Small intestine (tissue), 7 donors: ENCODE results near the gene CALHM4. TPM values are rescaled to one million over a fixed set of nuclear protein-coding genes. Genes with fewer than 3 reads are reported as not detected.
"Not testable (repeated sequence)": the region's sequence is repeated elsewhere in the genome, so short reads cannot be mapped to it uniquely, and the experiment has no call there.

Experiments used
- DNase-seq, 2 donors: peaks; one replicate each; pipeline versions ENCODE4 v3.0.0 to v3.0.0-alpha.2; 2013
- FAIRE-seq: peaks from 2 replicates; lab custom pipeline; 2012; peaks lifted over from hg19 to GRCh38; lab: Jason Lieb, UNC
- H3K27ac ChIP-seq, 3 donors: one replicate each; pipeline ENCODE4 v1.5.1; 2013; ENCODE audit warnings: low read length in 2 of 3, mild to moderate bottlenecking in 2 of 3, control low read depth in 1 of 3, inconsistent platforms in 1 of 3, low read depth in 1 of 3, moderate library complexity in 1 of 3
- H3K27me3 ChIP-seq, 3 donors: one replicate each; pipeline ENCODE4 v1.6.1; 2013; ENCODE audit warnings: low read length in 3 of 3, inconsistent platforms in 1 of 3; ENCODE audit not compliant: control insufficient read depth in 3 of 3, insufficient read depth in 3 of 3
- H3K36me3 ChIP-seq, 3 donors: one replicate each; pipeline ENCODE4 v1.6.1; 2013; ENCODE audit warnings: low read length in 3 of 3, inconsistent platforms in 1 of 3, low read depth in 1 of 3, mild to moderate bottlenecking in 1 of 3, moderate library complexity in 1 of 3; ENCODE audit not compliant: control insufficient read depth in 3 of 3, insufficient read depth in 2 of 3
- H3K4me1 ChIP-seq, 3 donors: one replicate each; pipeline ENCODE4 v1.6.1; 2013; ENCODE audit warnings: low read length in 2 of 3, inconsistent platforms in 1 of 3, low read depth in 1 of 3, mild to moderate bottlenecking in 1 of 3, moderate library complexity in 1 of 3; ENCODE audit not compliant: control insufficient read depth in 3 of 3, insufficient read depth in 2 of 3
- H3K4me3 ChIP-seq, 3 donors: one replicate each; pipeline ENCODE4 v1.5.1; 2013; ENCODE audit warnings: low read length in 3 of 3, control low read depth in 1 of 3, inconsistent platforms in 1 of 3, low read depth in 1 of 3, mild to moderate bottlenecking in 1 of 3, moderate library complexity in 1 of 3
- H3K9me3 ChIP-seq, 2 donors: one replicate each; pipeline ENCODE4 v1.6.1; 2013; ENCODE audit warnings: low read depth in 1 of 2, low read length in 1 of 2; ENCODE audit not compliant: control insufficient read depth in 2 of 2, insufficient read depth in 1 of 2
- WGBS, 3 donors: extraction: QIAGEN DNeasy Blood & Tissue Kit; methylation state at CpG; one replicate each; pipeline ENCODE4 v1.1.7; 2013; 5-methylcytosine and 5-hydroxymethylcytosine counted together
- polyA plus RNA-seq, 4 donors: library from polyadenylated mRNA; stranded (reverse) in 3 of 4; unstranded in 1 of 4; fragments of 200-250 nt in 3 of 4; fragments of 120-200 nt in 1 of 4; gene quantifications; one replicate each; pipeline versions ENCODE4 v1.2.1 to v1.2.3, GENCODE V29; 2013
- donor health status: healthy with polysubstance abuse.
- donor health status: control.
- donor health status: control.
- donor health status: Bipolar disorder and iron deficiency.
- donor health status: healthy.

CALHM4 gene
- polyA plus RNA-seq, 4 donors, result not detected

- H3K4me1 ChIP-seq, result no peaks in the 10 kb centered on the region
- no peak overlapping the region for H3K4me3 ChIP-seq
- H3K36me3 ChIP-seq, result peaks cover 3 to 14% (median 4%) of the 10 kb centered on the region in 3 donors
- no peaks in the 10 kb centered on the region for H3K27me3 ChIP-seq
- no peak for FAIRE-seq
- H3K9me3 ChIP-seq, result no peaks in the 10 kb centered on the region
- H3K27ac ChIP-seq, result no peak overlapping the region
- peak in 1 of 2 donors; percentile 15 for DNase-seq
- WGBS, 3 donors, result 85 to 89% (median 86%) methylated on average over 4 of the region's 4 CpGs
Measured at GRCh38 chr6:116596815-116597214, 43.3 kb downstream of the CALHM4 start.

GRCh38 chr6:116603916-116604315, 50.4 kb downstream of the CALHM4 start:
- H3K27ac ChIP-seq, H3K9me3 ChIP-seq, H3K4me1 ChIP-seq, DNase-seq, H3K36me3 ChIP-seq, H3K27me3 ChIP-seq, H3K4me3 ChIP-seq, FAIRE-seq: not testable (repeated sequence)
- 89 to 94% (median 92%) methylated on average over 3 of the region's 3 CpGs for WGBS, 3 donors

- FAIRE-seq, H3K27ac ChIP-seq, H3K4me1 ChIP-seq, H3K9me3 ChIP-seq, H3K4me3 ChIP-seq, DNase-seq, H3K36me3 ChIP-seq, H3K27me3 ChIP-seq: not testable (repeated sequence)
- 86 to 93% (median 89%) methylated on average over 3 of the region's 3 CpGs for WGBS, 3 donors
Measured at GRCh38 chr6:116604868-116605267, 51.3 kb downstream of the CALHM4 start.

DNA sequence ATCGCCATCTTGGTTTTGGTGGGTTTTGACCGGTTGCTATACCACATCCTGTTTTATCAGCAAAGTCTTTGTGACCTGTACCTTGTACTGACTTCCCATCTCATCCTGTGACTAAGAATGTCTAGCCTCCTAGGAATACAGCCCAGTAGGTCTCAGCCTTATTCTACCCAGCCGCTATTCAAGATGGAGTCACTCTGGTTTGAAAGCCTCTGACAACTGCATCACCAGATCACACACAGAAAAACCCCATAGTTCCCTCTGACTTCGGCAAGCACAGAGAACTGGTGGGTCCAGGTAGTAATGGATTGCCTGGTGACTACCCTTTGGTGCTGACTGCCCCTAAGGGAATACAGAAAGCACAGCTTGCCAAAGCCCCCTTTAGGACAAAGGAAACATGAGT, 52.4 kb downstream of the CALHM4 start:
- H3K4me3 ChIP-seq, result no peak overlapping the region
- H3K4me1 ChIP-seq, result no peaks in the 10 kb centered on the region
- no peaks in the 10 kb centered on the region for H3K27me3 ChIP-seq
- H3K36me3 ChIP-seq, result no peaks in the 10 kb centered on the region
- H3K27ac ChIP-seq, result no peak overlapping the region
- peaks cover 0 to 2% of the 10 kb centered on the region in 2 donors for H3K9me3 ChIP-seq
- FAIRE-seq (no peak), DNase-seq (no peak)
- 93 to 98% (median 96%) methylated on average over 4 of the region's 4 CpGs for whole genome bisulfite sequencing, 3 donors

Other genes starting within 250 kb of the CALHM4 start
- gene DSE, start 182.8 kb upstream of the CALHM4 start, polyA plus RNA-seq, result 10 to 100 TPM in 1 of 4 donors, 1 to 10 TPM in 2, under 1 TPM in 1; 0.45 to 10.4 (median 4.8) TPM
- gene CALHM6, start 92.4 kb upstream of the CALHM4 start, polyA plus RNA-seq, result 10 to 100 TPM in 2 of 4 donors, 1 to 10 TPM in 2; 2.7 to 16.9 (median 9.3) TPM
- gene CALHM5, start 42.1 kb upstream of the CALHM4 start, polyA plus RNA-seq, result under 1 TPM; under 0.01 to 0.66 (median 0.21) TPM
- under 1 TPM in 2 of 4 donors, not detected in 2; 0.12 to 0.13 TPM for gene TRAPPC3L, start 8.1 kb upstream of the CALHM4 start, polyA plus RNA-seq
- 10 to 100 TPM; 36.9 to 60.2 (median 44.6) TPM for gene RWDD1, start 17.8 kb downstream of the CALHM4 start, polyA plus RNA-seq
- gene RSPH4A, start 62.7 kb downstream of the CALHM4 start, polyA plus RNA-seq, result under 1 TPM; 0.12 to 0.54 (median 0.33) TPM
- gene ZUP1, start 115.0 kb downstream of the CALHM4 start, polyA plus RNA-seq, result 10 to 100 TPM in 3 of 4 donors, 1 to 10 TPM in 1; 7.7 to 22.1 (median 12.1) TPM
- 1 to 10 TPM in 3 of 4 donors, under 1 TPM in 1; 0.45 to 7.5 (median 1.7) TPM for gene KPNA5, start 127.5 kb downstream of the CALHM4 start, polyA plus RNA-seq
- gene FAM162B, start 212.0 kb downstream of the CALHM4 start, polyA plus RNA-seq, result 1 to 10 TPM in 1 of 4 donors, under 1 TPM in 2, not detected in 1; 0.30 to 1.6 (median 0.81) TPM